GM21360 (cell line): ENCODE results near the gene IFT81.
"Not testable (repeated sequence)": the region's sequence is repeated elsewhere in the genome, so short reads cannot be mapped to it uniquely, and the experiment has no call there.

Source experiments
- ATAC-seq: cut with Tn5 transposase; IDR thresholded peaks from one replicate; pipeline ENCODE4 v1.9.1; 2021; ENCODE audit warnings: mild to moderate bottlenecking, moderate library complexity; ENCODE audit not compliant: unreplicated experiment

IFT81 gene

GRCh38 chr12:110200124-110200417 lies 75.9 kb downstream of the IFT81 start:
- no peak for ATAC-seq

- no peak for ATAC-seq
Measured at GRCh38 chr12:110201995-110202394, 77.8 kb downstream of the IFT81 start.

GRCh38 chr12:110203546-110203945 lies 79.4 kb downstream of the IFT81 start:
- no peak for ATAC-seq

GRCh38 chr12:110205931-110206330 lies 81.8 kb downstream of the IFT81 start:
- ATAC-seq: no peak

- not testable (repeated sequence) for ATAC-seq
Measured at GRCh38 chr12:110211639-110212536, 87.7 kb downstream of the IFT81 start.

- ATAC-seq: no peak
Measured at GRCh38 chr12:110217996-110218674, 94.0 kb downstream of the IFT81 start.

- ATAC-seq: no peak
Measured at GRCh38 chr12:110222027-110222426, 97.9 kb downstream of the IFT81 start.

GRCh38 chr12:110222433-110222832 lies 98.3 kb downstream of the IFT81 start:
- ATAC-seq: no peak

GRCh38 chr12:110223777-110224378 lies 99.7 kb downstream of the IFT81 start:
- no peak for ATAC-seq

- no peak for ATAC-seq
Measured at GRCh38 chr12:110224379-110225304, 100.5 kb downstream of the IFT81 start.

- ATAC-seq: no peak
Measured at GRCh38 chr12:110227138-110227537, 103.0 kb downstream of the IFT81 start.

- not testable (repeated sequence) for ATAC-seq
Measured at GRCh38 chr12:110228348-110228747, 104.2 kb downstream of the IFT81 start.

- ATAC-seq: no peak
Measured at GRCh38 chr12:110228756-110229155, 104.6 kb downstream of the IFT81 start.

GRCh38 chr12:110229409-110229808 lies 105.3 kb downstream of the IFT81 start:
- no peak for ATAC-seq

GRCh38 chr12:110230655-110231054 lies 106.5 kb downstream of the IFT81 start:
- no peak for ATAC-seq

- no peak for ATAC-seq
Measured at GRCh38 chr12:110233212-110233903, 109.2 kb downstream of the IFT81 start.

- ATAC-seq: no peak
Measured at GRCh38 chr12:110234331-110234751, 110.2 kb downstream of the IFT81 start.

- ATAC-seq: no peak
Measured at GRCh38 chr12:110234755-110235154, 110.6 kb downstream of the IFT81 start.

GRCh38 chr12:110235383-110235782 lies 111.2 kb downstream of the IFT81 start:
- ATAC-seq: no peak

- no peak for ATAC-seq
Measured at GRCh38 chr12:110243227-110243626, 119.1 kb downstream of the IFT81 start.
